Thyroid gland (tissue), 4 donors: ENCODE results near the gene KREMEN2.

ENCODE experiments used
- CTCF ChIP-seq, 6 experiments: fragments of 200-600 bp in 3 of 6; fragments of 450-650 bp in 3 of 6; sonication (generic) in 3 of 6; IDR thresholded peaks; one replicate each; pipeline ENCODE4 v1.5.1; 2016 to 2019; ENCODE audit warnings: antibody characterized with exemption in 6 of 6, mild to moderate bottlenecking in 2 of 6, inconsistent platforms in 1 of 6, moderate library complexity in 1 of 6
- POLR2A ChIP-seq, 2 donors: fragments of 450-650 bp; IDR thresholded peaks; one replicate each; pipeline ENCODE4 v1.6.1; 2017; ENCODE audit warnings: antibody characterized with exemption in 2 of 2, mild to moderate bottlenecking in 2 of 2, moderate library complexity in 1 of 2

DNA sequence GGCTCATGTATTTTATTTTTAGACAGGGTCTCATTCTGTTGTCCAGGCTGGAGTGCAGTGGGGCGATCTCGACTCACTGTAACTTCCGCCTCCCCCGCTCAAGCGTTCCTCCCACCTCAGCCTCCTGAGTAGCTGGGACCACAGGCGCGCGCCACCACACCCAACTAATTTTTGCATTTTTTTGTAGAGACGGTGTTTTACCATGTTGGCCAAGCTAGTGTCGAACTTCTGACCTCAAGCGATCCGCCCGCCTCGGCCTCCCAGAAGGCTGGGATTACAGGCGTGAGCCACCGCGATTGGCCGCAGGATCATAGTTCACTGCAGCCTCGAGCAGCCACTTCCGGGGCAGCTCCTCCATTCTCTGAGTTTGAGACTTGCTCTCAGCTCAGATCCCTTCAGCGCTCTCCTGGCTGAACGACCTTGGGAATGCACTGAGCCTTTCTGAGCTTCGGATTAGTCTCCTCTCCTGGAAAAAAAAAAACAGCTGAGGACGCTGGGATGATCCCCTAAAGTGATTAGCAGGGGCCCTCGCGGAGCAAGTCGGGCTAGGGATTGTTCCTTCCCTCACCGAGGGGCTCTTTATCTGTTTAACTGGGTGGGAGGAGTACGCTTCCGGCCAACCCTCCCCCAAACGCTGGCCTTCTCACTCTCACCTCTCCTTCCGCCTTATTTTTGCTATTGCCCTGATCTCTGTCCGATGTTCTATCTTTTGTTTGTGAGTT is 17.3 kb downstream of the KREMEN2 start:
- TF ChIP-seq CTCF (IDR thresholded peaks at IDR 0.05) (no peak), POLR2A (IDR thresholded peaks at IDR 0.05) (no peak)
